SK-N-MC (cell line): ENCODE data around the gene ASTN2.

Source experiments
- DNase-seq: peaks from one replicate; pipeline ENCODE4 v3.0.0-alpha.2; 2011; ENCODE audit warnings: low read depth, low spot score
- H3K27ac ChIP-seq: fragments of 200-600 bp; sonication (generic); 2 replicates; pipeline ENCODE4 v1.5.1; 2016; ENCODE audit warnings: mixed run types
- H3K36me3 ChIP-seq: fragments of 200-600 bp; sonication (generic); 2 replicates; pipeline ENCODE4 v1.6.1; 2017; ENCODE audit warnings: antibody characterized with exemption, low read length, mixed read lengths; ENCODE audit not compliant: insufficient read depth
- H3K4me3 ChIP-seq: fragments of 200-600 bp; sonication (generic); 2 replicates; pipeline ENCODE4 v1.5.1; 2016
- H3K9ac ChIP-seq: fragments of 200-600 bp; sonication (generic); 2 replicates; pipeline ENCODE4 v1.8.0; 2017; ENCODE audit warnings: mixed run types, mixed read lengths; ENCODE audit not compliant: insufficient read length
- H3K9me3 ChIP-seq: fragments of 200-600 bp; sonication (generic); 2 replicates; pipeline ENCODE4 v1.6.1; 2017; ENCODE audit warnings: low read depth, mild to moderate bottlenecking, antibody characterized with exemption, low read length, moderate library complexity, mixed read lengths
- EZH2 ChIP-seq: fragments of 200-600 bp; sonication (generic); IDR thresholded peaks from one replicate; pipeline ENCODE4 v1.6.1; 2017; ENCODE audit warnings: antibody characterized with exemption
- FOXP2 ChIP-seq: optimal IDR thresholded peaks from 2 replicates; pipeline ENCODE3; 2011; ENCODE audit warnings: mild to moderate bottlenecking, moderate library complexity; ENCODE audit not compliant: insufficient read depth; ENCODE audit errors: extremely low read length, control extremely low read depth
- POLR2AphosphoS5 ChIP-seq: IDR thresholded peaks from 2 replicates; pipeline ENCODE4 v1.6.1; 2012; ENCODE audit warnings: mild to moderate bottlenecking, low read depth, low read length, borderline replicate concordance

Gene ASTN2

GRCh38 chr9:116390303-116391228, 1024.3 kb downstream of the ASTN2 start:
- TF ChIP-seq EZH2 (no peak), POLR2AphosphoS5 (no peak), FOXP2 (no peak)
- Histone ChIP-seq H3K4me3 (no peak overlapping the region), H3K27ac (0 out of 2 replicates have a peak overlapping the region, but pooled peaks have one; percentile 30), H3K9ac (no peak overlapping the region), H3K9me3 (no peaks in the 10 kb centered on the region), H3K36me3 (peaks cover 100% of the 10 kb centered on the region)
- no peak for DNase-seq

- H3K4me3 ChIP-seq, result no peak overlapping the region
- no peak for TF ChIP-seq FOXP2
- no peak for TF ChIP-seq POLR2AphosphoS5
- TF ChIP-seq EZH2, result no peak
- peaks cover 99% of the 10 kb centered on the region for H3K36me3 ChIP-seq
- no peak overlapping the region for H3K9ac ChIP-seq
- no peak for DNase-seq
- 0 out of 2 replicates have a peak overlapping the region, but pooled peaks have one; percentile 30 for H3K27ac ChIP-seq
- no peaks in the 10 kb centered on the region for H3K9me3 ChIP-seq
Observed at GRCh38 chr9:116389541-116390302, 1025.1 kb downstream of the ASTN2 start.

GRCh38 chr9:116387934-116388698, 1026.7 kb downstream of the ASTN2 start:
- peak overlapping the region; percentile 32; the same call in 1 of the 2 replicates for H3K27ac ChIP-seq
- H3K9me3 ChIP-seq, result no peaks in the 10 kb centered on the region
- H3K9ac ChIP-seq, result no peak overlapping the region
- no peak overlapping the region for H3K4me3 ChIP-seq
- H3K36me3 ChIP-seq, result peaks cover 98% of the 10 kb centered on the region
- TF ChIP-seq EZH2 (no peak), POLR2AphosphoS5 (no peak), FOXP2 (no peak)
- no peak for DNase-seq

- no peak overlapping the region for H3K9ac ChIP-seq
- no peak overlapping the region for H3K4me3 ChIP-seq
- no peak for DNase-seq
- TF ChIP-seq EZH2 (no peak), FOXP2 (no peak), POLR2AphosphoS5 (no peak)
- no peaks in the 10 kb centered on the region for H3K9me3 ChIP-seq
- H3K27ac ChIP-seq, result no peak overlapping the region
- peaks cover 98% of the 10 kb centered on the region for H3K36me3 ChIP-seq
Observed at GRCh38 chr9:116383936-116384335, 1030.9 kb downstream of the ASTN2 start.

- Histone ChIP-seq H3K4me3 (no peak overlapping the region), H3K27ac (peak overlapping the region; percentile 48; the same call in 1 of the 2 replicates), H3K36me3 (peaks cover 98% of the 10 kb centered on the region), H3K9ac (no peak overlapping the region), H3K9me3 (no peaks in the 10 kb centered on the region)
- TF ChIP-seq FOXP2, result no peak
- TF ChIP-seq POLR2AphosphoS5, result no peak
- no peak for TF ChIP-seq EZH2
- DNase-seq, result no peak
Observed at GRCh38 chr9:116383133-116383532, 1031.7 kb downstream of the ASTN2 start.

- Histone ChIP-seq H3K27ac (peak overlapping the region; percentile 51; the same call in 1 of the 2 replicates), H3K4me3 (no peak overlapping the region), H3K9ac (no peak overlapping the region), H3K9me3 (no peaks in the 10 kb centered on the region), H3K36me3 (peaks cover 98% of the 10 kb centered on the region)
- DNase-seq, result no peak
- TF ChIP-seq EZH2 (no peak), POLR2AphosphoS5 (no peak), FOXP2 (no peak)
Observed at GRCh38 chr9:116382053-116382452, 1032.8 kb downstream of the ASTN2 start.

GRCh38 chr9:116381350-116381749, 1033.5 kb downstream of the ASTN2 start:
- peaks cover 98% of the 10 kb centered on the region for H3K36me3 ChIP-seq

GRCh38 chr9:116380496-116380995, 1034.3 kb downstream of the ASTN2 start:
- TF ChIP-seq EZH2, result no peak
- no peak for TF ChIP-seq POLR2AphosphoS5
- no peak for TF ChIP-seq FOXP2
- no peak for DNase-seq
- no peaks in the 10 kb centered on the region for H3K9me3 ChIP-seq
- no peak overlapping the region for H3K4me3 ChIP-seq
- H3K27ac ChIP-seq, result no peak overlapping the region
- no peak overlapping the region for H3K9ac ChIP-seq
- H3K36me3 ChIP-seq, result peaks cover 98% of the 10 kb centered on the region

More at GRCh38 chr9:116381350-116381749, 1033.5 kb downstream of the ASTN2 start:
- no peak for DNase-seq
- Histone ChIP-seq H3K9me3 (no peaks in the 10 kb centered on the region), H3K9ac (no peak overlapping the region), H3K27ac (peak overlapping the region; percentile 51; the same call in 1 of the 2 replicates), H3K4me3 (no peak overlapping the region)
- no peak for TF ChIP-seq POLR2AphosphoS5
- no peak for TF ChIP-seq FOXP2
- no peak for TF ChIP-seq EZH2
